ENCODE measurements around the gene KANSL1. TPM values are rescaled to one million over a fixed set of nuclear protein-coding genes. Genes with fewer than 3 reads are reported as not detected.

Gene KANSL1
- total and polyA plus RNA-seq, 9 of the 15 experiments (the other 6 are each of a cell fraction or from before 2014, with no cell fraction given) = 3.6 to 55.4 (median 31.8) TPM

GRCh38 chr17:46081018-46081320 is 112.3 kb downstream of the KANSL1 start (continued):
- TF ChIP-seq RBM17 (IDR thresholded peaks at IDR 0.05; ENCODE audit: borderline replicate concordance, low read depth, low read length) (no peak), SOX6 (IDR thresholded peaks at IDR 0.05) (peak; percentile 57; the same call in 1 of the 2 replicates), ZFP30 (CRISPR knock-in tag; IDR thresholded peaks at IDR 0.05; ENCODE audit: borderline replicate concordance) (no peak), CTCFL (IDR thresholded peaks at IDR 0.05; ENCODE audit: borderline replicate concordance, insufficient read depth, low read depth, low read length, poor library complexity, severe bottlenecking) (no peak), MAFF (IDR thresholded peaks at IDR 0.05; ENCODE audit: low read length) (peak; percentile 49), ESRRB (CRISPR knock-in tag; IDR thresholded peaks at IDR 0.05; ENCODE audit: borderline replicate concordance) (no peak), THAP7 (CRISPR knock-in tag; IDR thresholded peaks at IDR 0.05) (no peak)

All from K562 (cell line).